Esophagus muscularis mucosa (tissue), 4 donors: ENCODE measurements around the gene CTNS.

ENCODE experiments used
- CTCF ChIP-seq, 3 experiments: fragments of 200-600 bp in 2 of 3; fragments of 450-650 bp in 1 of 3; sonication (generic) in 2 of 3; IDR thresholded peaks; one replicate each; pipeline ENCODE4 v1.5.1; 2017 to 2019; ENCODE audit warnings: antibody characterized with exemption in 3 of 3, mild to moderate bottlenecking in 2 of 3, moderate library complexity in 1 of 3
- EP300 ChIP-seq: sonication (generic); formaldehyde crosslinking; IDR thresholded peaks from one replicate; pipeline ENCODE4 v1.6.1; 2017; ENCODE audit warnings: antibody characterized with exemption
- POLR2A ChIP-seq: fragments of 450-650 bp; IDR thresholded peaks from one replicate; pipeline ENCODE4 v1.6.1; 2017; ENCODE audit warnings: antibody characterized with exemption, moderate library complexity, mild to moderate bottlenecking, low read depth
- POLR2AphosphoS5 ChIP-seq, 2 donors: sonication (generic); formaldehyde crosslinking; IDR thresholded peaks; one replicate each; pipeline ENCODE4 v1.6.1; 2017; ENCODE audit warnings: antibody characterized with exemption in 2 of 2

GRCh38 chr17:3643889-3644349 lies 7.4 kb downstream of the CTNS start:
- TF ChIP-seq CTCF (IDR thresholded peaks at IDR 0.05) (no peak), POLR2AphosphoS5 (IDR thresholded peaks at IDR 0.05) (no peak), POLR2A (no peak), EP300 (no peak)
